GM18517 (cell line): Measurements from ENCODE around the gene SGPP2.
A peak's percentile ranks its signal among the peaks of the same experiment; 100 is the strongest.

ENCODE experiments used
- ATAC-seq: cut with Tn5 transposase; IDR thresholded peaks from one replicate; pipeline ENCODE4 v1.9.1; 2021; ENCODE audit warnings: mild to moderate bottlenecking, moderate library complexity; ENCODE audit not compliant: unreplicated experiment

The SGPP2 gene

DNA sequence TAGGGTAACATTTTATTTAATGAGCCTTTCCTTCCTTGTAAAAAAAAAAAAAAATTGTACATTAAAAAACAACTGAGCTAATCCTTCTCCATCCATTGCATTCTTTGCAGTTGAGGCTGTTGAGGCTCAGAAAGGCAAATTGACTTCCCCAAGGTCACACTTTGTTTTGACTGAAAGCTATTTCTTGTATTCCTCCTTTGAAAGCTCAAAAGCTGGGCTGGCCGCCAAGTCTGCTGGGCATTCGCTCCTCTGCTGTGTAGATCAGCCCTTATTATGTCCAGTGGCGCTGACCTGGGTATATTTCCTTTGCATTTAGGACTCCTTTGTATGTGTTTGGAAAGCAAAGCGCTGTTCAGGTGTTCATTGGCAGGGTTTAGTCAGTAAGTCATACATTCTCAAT is 44.0 kb downstream of the SGPP2 start:
- no peak for ATAC-seq

DNA sequence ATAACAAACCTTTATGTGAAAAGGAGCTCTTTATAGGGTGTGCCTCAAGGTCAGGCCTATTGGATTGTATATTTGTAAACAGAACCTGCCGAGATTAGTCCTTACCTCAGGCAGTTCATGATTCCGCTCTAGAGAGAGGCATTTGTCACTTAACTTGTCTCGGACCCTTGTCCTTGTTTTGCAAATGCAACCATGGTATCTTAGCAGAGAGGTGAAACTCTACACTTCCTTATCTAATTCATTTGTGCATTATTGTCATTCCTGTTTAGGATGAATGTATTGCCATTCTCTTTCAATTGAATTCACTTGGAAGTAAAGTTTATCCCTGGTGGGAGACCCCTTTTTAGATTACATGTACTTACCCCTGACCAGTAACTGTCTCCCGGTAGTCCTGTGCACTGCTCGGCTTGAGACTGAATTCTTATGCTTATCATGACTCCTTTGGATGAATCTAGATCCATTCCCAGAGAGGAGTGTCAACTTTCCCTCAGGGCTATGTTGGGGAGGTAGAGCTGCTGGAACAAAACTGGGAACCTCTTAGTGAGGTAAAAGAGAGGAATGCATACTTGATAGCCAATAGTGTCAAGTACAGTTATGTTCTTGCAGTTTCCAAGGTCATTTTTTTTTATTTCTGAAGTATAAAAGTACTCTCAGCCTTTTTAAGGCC is 46.6 kb downstream of the SGPP2 start:
- no peak for ATAC-seq

DNA sequence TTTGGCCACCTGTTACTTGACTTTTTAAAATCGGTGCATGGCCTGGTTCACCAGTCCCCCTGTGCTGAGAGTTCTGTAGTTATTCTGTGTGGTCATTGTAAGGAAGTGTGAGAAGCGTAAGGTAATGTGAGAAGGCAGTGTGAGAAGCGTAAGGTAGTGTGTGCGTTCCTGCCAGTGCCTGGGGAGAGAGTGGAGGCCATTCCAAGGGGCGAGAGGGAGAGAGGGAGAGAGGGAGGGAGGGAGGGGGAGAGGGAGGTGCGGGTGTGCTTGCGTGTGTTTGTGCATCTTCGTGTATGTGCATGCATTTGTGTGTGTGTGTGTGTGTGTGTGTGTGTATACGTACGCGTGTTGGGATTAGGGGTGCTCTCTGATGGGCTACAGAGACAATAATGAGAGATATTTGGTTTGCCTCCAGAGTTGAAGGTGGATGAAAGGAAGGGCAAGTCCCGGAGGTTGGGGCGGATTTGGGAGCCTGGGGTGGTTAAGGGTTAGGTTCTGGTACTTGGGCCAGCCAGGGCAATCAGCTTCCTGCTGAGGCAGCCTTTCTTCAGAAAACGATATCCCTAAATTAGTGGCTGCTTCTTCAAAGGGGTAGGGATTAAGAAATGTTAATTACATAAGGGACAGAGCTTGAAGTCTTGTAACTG is 53.7 kb downstream of the SGPP2 start:
- no peak for ATAC-seq

GRCh38 chr2:222479859-222480258 is 55.5 kb downstream of the SGPP2 start:
- no peak for ATAC-seq

DNA sequence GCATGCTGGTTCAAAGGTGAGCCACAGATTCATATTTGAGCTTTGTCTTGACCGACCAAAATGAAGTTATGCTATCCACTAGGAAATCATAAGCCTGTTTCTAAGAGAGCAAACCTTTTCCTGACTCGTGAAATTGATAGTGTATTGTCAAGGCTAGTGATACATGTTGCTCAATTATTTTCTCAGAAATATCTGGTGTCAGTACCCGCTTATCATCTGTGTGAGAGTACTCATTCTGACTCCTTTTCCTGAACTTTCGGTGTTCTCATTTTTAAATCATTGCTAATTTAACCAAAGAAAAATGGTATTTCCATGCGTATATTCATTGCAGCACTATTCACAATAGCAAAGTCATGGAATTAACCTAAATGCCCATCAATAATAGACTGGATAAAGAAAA is 56.2 kb downstream of the SGPP2 start:
- ATAC-seq, result no peak

DNA sequence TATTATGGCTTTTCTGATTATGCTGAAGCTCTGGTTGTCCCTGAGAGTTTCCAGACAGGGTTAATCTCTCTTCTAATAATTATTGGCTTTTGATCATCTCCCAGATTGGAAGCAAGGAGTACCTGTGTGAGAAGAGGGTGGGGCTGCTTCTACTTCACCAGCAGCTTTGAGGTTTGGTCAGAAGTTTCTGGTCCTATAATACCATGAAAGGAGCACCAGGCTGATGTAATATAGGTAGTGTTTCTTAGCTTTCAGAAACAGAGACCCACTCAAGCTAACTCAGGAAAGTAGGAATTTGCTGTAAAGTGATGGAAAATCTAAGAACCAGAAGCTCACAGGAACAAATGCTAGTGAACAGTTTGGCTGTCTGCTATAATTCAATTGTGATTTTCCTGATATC is 57.6 kb downstream of the SGPP2 start:
- no peak for ATAC-seq

DNA sequence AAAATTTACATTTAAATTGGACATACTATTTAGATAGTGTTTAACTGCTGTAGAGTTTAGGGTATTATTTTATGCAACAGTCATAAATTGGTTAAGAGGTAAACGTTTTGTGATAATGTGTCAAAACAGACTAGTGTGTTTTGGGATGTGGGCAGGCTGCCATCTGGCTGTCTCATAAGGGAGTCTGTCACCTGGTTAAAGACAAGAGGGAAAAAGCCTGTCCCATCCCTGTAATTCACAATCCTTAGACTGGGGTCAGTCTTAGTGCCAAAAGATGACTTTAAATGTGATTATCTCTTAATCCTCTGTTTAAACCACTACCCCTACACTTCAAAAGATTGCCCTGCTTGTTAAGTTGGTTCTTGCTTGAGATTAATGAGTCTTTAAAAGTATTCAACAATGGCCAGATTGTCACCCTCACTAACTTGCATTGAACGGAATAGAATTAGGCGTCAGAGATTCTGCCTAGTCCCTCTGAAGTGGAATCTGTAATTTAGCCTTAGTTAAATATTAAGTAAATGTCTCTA is 59.2 kb downstream of the SGPP2 start:
- no peak for ATAC-seq

- no peak for ATAC-seq
Measured at GRCh38 chr2:222485367-222486211, 61.2 kb downstream of the SGPP2 start.

DNA sequence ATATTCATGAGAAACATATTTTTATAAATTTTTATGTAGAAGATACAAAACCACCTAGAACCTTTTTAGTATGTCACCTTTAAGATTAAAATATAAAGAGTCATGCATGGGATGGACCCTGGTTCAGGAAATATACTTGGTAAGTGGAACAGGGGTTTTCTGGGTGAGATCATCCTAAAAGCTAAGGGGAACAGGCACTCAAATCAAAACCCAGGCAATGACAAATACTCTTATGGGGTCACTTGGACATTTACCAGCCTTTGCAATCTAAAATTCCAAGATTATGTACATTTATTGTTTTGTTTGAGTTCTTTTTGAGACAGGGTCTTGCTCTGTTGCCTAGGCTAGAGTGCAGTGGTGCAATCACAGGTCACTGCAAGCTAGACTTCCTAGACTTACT is 65.8 kb downstream of the SGPP2 start:
- ATAC-seq, result no peak

DNA sequence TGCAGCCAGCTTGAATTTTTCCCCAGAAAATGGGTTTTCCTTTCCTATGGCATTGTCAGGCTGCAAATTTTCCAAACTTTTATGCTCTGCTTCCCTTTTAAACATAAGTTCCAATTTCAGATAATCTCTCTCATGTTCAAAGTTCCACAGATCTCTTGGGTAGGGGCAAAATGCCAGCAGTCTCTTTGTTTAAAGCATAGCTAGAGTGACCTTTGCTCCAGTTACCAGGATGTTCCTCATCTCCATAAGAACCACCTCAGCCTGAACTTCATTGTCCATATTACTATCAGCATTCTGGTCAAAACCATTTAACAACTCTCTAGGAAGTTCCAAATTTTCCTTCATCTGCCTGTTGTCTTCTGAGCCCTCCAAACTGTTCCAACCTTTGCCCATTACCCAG is 68.3 kb downstream of the SGPP2 start:
- ATAC-seq, result no peak

DNA sequence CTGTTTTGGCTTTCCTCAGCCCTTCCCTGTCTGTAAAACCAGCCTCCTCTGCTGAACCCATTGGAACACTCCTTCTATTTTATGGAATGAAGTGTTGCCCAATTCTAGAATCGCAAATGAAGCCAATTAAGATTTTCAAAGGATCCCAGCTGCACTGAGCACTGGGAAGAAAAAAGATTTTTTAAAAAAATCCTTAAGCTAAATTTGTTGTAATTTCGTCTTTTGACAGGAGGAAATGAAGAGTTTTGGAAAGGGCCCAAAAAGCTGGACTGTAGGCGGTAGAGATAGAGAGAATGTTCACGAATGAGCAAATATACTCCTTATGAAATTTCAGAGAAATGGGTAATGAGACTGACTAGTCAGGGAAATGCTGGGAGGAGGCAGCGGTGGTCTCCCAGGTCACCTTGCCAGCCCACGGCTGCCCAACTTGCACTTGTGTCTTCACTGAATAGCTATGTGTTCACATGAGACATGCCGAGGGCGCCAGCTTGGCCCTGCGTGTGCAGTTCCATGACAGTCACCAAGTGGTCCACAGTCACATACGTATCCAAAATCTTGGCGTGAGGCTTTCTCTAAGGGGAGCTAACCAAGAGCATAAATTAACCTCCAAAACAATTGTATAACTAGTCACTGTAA is 69.9 kb downstream of the SGPP2 start:
- ATAC-seq, result no peak

GRCh38 chr2:222495388-222495787 is 71.0 kb downstream of the SGPP2 start:
- no peak for ATAC-seq

DNA sequence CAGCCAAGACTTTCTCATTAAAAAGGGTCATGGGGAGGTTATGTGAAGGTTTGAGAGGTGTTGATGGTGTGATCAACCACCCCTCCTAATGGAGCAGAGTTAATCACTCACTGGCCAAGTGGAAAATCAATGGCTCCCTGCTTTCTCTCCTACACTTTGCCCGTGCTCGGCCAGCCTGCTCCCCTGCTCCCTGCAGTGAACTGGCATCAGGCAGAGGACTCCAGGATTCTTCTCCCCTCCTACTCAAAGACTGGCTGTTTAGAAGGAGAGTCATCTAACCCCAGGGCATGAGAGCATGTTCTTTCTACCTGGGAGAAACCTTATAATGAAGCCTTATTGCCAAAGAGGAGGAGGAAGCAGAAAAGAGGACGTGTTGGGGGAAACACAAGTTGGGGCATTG is 74.9 kb downstream of the SGPP2 start:
- no peak for ATAC-seq

DNA sequence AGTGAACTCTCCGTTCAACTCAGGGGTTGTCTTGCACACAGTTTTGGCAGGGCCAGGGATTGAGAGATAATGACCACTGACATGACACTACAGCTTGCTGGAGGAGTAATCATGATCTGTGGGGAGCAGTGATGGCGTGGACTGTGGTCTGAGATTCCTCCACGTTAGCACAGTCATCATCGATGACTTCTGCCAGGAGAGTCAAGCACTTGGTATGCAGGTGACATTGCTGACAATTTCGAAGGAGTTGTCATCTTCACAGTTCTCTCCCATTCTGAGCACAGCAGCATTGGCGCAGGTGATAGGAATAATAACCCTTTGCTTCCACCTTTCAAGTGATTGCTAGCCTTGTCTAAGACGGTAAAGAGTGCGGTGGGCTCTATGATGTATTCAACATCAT is 79.8 kb downstream of the SGPP2 start:
- no peak for ATAC-seq

GRCh38 chr2:222504719-222505118 is 80.4 kb downstream of the SGPP2 start:
- peak; percentile 99 for ATAC-seq

GRCh38 chr2:222506230-222506935 is 82.0 kb downstream of the SGPP2 start:
- ATAC-seq, result no peak

DNA sequence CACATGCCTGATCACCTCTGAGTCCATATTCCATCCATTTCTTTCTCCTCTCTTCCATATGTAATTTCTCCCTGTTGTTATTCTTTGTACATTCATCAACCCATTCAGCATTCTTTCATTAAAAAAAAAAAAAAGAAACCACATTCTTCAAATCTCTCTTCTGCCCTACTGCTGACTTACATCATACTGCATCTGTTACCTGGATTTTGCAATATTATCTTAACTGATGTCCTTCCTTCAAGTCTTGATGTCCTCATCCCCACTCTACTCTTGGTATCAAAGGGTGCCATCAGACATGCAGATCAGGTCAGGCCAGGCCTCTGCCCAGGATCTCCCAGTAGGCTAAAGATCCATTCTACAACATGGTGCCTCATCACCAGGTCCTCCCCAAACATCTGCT is 90.6 kb downstream of the SGPP2 start:
- ATAC-seq, result no peak

- no peak for ATAC-seq
Measured at GRCh38 chr2:222518570-222519381, 94.4 kb downstream of the SGPP2 start.

GRCh38 chr2:222521099-222521498 is 96.8 kb downstream of the SGPP2 start:
- ATAC-seq, result peak; percentile 69

GRCh38 chr2:222522082-222522481 is 97.7 kb downstream of the SGPP2 start:
- ATAC-seq, result no peak
